Cardiac fibroblast (primary cell): ENCODE measurements around the gene PNPLA8.
"Not testable (repeated sequence)": the region's sequence is repeated elsewhere in the genome, so short reads cannot be mapped to it uniquely, and the experiment has no call there.

Source experiments
- DNase-seq, 2 donors: peaks; one replicate each; pipeline versions ENCODE4 v3.0.0 to v3.0.0-alpha.2; 2010; ENCODE audit warnings: low read depth in 2 of 2
- H3K4me3 ChIP-seq, 2 donors: replicated peaks in 1 of 2; 1 replicate in 1 of 2; 2 replicates in 1 of 2; pipeline ENCODE4 v1.5.1; 2011; ENCODE audit warnings: low read depth in 2 of 2, low read length in 2 of 2, mild to moderate bottlenecking in 2 of 2, moderate library complexity in 1 of 2
- TF ChIP-seq, protein P1 (sequence below): IDR thresholded peaks from one replicate; pipeline ENCODE4 v1.5.1; 2011; ENCODE audit warnings: low read depth, mild to moderate bottlenecking, low read length, inconsistent platforms

Gene PNPLA8

DNA sequence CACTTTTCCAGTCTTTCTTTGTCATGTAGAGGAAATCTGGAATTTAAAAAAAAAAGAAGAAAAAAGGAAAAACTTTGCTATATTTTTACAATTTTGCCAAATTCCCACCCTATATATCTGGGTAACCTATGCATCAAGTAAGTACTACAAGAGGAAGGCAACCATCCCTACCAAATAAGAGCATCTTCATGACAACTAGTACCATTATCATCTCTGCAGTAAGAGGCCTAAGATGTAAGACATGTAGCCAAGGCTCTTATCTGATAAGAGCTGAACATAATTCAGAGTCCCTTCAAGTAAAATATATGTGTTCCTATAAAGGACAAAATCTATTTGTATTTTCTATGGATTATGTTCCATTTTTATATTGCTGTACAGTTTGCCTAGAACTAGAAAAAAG is 40.1 kb upstream of the PNPLA8 start:
- DNase-seq: no peak
- TF ChIP-seq, protein P1, sequence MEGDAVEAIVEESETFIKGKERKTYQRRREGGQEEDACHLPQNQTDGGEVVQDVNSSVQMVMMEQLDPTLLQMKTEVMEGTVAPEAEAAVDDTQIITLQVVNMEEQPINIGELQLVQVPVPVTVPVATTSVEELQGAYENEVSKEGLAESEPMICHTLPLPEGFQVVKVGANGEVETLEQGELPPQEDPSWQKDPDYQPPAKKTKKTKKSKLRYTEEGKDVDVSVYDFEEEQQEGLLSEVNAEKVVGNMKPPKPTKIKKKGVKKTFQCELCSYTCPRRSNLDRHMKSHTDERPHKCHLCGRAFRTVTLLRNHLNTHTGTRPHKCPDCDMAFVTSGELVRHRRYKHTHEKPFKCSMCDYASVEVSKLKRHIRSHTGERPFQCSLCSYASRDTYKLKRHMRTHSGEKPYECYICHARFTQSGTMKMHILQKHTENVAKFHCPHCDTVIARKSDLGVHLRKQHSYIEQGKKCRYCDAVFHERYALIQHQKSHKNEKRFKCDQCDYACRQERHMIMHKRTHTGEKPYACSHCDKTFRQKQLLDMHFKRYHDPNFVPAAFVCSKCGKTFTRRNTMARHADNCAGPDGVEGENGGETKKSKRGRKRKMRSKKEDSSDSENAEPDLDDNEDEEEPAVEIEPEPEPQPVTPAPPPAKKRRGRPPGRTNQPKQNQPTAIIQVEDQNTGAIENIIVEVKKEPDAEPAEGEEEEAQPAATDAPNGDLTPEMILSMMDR: no peak
- H3K4me3 ChIP-seq: no peak overlapping the region

GRCh38 chr7:108561047-108561619 is 35.2 kb upstream of the PNPLA8 start:
- peak in 1 of 2 donors; percentile 28 for DNase-seq
- H3K4me3 ChIP-seq: no peak overlapping the region
- TF ChIP-seq, protein P1: no peak

- H3K4me3 ChIP-seq: no peak overlapping the region
- no peak for DNase-seq
- TF ChIP-seq, protein P1: no peak
These were observed 33.3 kb upstream of the PNPLA8 start for GRCh38 chr7:108559253-108559652.

GRCh38 chr7:108557617-108558016 is 31.7 kb upstream of the PNPLA8 start:
- TF ChIP-seq, protein P1: no peak
- DNase-seq: no peak
- no peak overlapping the region for H3K4me3 ChIP-seq

DNA sequence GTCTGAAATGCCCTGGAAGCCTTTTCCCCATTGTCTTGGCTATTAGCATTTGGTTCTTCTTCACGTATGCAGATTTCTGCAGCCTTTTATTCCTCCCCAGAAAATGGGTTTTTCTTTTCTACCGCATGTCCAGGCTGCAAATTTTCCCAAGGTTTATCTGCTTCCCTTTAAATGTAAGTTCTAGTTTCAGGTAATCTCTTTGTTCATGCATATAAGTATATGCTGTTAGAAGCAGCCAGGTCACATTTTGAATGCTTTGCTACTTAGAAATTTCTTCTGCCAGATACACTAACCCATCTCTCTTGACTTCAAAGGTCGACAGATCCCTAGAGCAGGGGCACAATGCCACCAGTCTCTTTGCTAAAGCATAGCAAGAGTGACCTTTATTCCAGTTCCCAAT is 31.3 kb upstream of the PNPLA8 start:
- DNase-seq: no peak
- no peak overlapping the region for H3K4me3 ChIP-seq
- TF ChIP-seq, protein P1: no peak

- H3K4me3 ChIP-seq, DNase-seq: not testable (repeated sequence)
These were observed 30.7 kb upstream of the PNPLA8 start for GRCh38 chr7:108556665-108557064.

DNA sequence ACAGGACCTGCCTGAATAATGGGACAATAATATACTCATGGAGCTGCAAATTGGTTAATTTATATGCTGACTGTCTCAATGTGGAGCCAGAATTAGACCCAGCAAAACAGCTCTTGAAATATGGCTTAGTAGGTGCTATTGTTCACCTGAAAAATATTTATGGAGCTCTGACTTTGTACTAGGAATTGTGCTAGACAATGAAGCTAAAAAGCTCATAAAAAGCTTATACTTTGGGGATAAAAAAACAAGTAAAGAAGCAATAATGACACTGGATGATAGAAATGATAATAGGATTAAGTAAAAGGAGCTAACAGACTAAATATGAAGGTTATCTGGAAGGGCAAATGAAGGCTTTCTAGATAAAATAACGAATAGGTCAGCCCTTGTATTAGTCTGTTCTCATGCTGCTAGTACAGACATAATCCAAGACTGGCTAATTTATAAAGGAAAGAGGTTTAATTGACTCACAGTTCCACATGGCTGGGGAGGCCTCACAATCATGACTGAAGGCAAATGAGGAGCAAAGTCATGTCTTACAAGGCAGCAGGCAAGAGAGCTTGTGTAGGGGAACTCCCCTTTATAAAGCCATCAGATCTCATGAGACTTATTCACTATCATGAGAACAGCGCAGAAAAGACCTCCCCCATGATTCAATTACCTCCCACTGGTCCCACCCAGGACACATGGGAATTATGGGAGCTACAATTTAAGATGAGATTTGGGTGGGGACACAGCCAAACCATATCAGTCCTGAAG is 22.4 kb upstream of the PNPLA8 start:
- not testable (repeated sequence) for H3K4me3 ChIP-seq, DNase-seq

DNA sequence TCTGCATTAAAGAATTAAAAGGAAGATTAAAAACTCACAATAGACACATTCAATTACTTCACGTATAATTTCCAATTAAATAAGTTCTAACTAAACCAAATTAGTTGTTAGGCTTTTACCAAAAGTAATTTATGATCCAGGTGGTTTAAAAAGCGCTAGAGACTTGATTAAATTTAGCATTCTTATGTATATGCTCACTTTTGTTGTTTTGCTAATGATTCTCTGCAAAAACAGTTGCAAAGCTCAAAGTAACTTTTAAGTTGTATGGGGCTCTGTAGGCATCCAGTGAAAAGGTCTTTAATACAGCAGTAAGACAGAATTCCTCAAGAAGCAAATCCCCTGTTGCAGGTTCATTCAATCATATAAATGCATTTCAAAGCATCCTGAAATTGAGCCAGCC is 15.5 kb upstream of the PNPLA8 start:
- TF ChIP-seq, protein P1: no peak
- no peak overlapping the region for H3K4me3 ChIP-seq
- DNase-seq: no peak

DNA sequence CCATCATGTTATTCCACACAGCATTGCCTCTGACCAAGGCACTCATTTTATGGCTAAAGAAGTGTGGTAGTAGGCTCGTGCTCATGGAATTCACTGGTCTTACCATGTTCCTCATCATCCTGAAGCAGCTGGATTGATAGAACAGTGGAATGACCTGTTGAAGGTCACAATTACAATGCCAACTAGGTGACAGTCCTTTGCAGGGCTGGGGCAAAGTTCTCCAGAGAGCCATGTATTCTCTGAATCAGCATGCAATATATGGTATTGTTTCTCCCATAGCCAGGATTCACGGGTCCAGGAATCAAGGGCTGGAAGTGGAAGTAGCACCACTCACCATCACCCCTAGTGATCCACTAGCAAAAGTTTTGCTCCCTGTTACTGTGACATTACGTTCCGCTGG is 12.8 kb upstream of the PNPLA8 start:
- DNase-seq: not testable (repeated sequence)

DNA sequence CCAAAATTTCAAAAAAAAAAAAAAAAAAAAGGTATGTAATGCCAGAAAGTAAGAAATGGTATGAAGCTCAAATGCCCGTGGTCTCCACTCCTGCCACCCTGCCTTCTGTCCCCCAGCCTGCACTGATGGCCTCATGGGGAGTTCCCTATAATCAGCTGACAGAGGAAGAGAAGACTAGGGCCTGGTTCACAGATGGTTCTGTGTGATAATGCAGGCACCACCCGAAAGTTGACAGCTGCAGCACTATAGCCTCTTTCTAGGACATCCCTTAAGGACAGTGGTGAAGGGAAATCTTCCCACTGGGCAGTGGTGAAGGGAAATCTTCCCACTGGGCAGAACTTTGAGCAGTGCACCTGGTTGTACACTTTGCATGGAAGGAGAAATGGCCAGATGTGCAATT is 12.3 kb upstream of the PNPLA8 start:
- DNase-seq, H3K4me3 ChIP-seq: not testable (repeated sequence)

More for the DNA sequence above, 12.8 kb upstream of the PNPLA8 start:
- not testable (repeated sequence) for H3K4me3 ChIP-seq
